Measurements from ENCODE around the gene BCAP31.
"Not testable (repeated sequence)": the region's sequence is repeated elsewhere in the genome, so short reads cannot be mapped to it uniquely, and the experiment has no call there.

Gene BCAP31

DNA sequence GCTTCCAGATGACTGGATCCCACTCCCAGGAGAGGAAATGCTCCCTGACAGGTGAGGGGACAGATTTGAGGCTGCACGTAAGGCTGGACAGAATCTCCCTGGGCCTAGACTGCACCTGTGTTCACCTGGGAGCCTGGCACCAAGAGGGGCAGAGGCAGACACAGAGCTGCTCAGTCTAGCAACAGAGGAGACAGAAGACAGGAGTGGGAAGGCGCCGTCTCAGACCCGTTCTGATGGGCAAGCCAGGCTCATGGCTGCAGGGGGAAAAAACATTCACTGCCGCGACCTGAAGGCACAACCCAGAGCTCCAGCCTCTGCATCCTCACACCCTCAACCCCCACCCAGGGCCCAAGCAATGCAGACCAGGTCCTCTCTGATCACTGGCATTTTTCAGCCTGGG, 16.8 kb downstream of the BCAP31 start:
- DNase-seq, result no peak

DNA sequence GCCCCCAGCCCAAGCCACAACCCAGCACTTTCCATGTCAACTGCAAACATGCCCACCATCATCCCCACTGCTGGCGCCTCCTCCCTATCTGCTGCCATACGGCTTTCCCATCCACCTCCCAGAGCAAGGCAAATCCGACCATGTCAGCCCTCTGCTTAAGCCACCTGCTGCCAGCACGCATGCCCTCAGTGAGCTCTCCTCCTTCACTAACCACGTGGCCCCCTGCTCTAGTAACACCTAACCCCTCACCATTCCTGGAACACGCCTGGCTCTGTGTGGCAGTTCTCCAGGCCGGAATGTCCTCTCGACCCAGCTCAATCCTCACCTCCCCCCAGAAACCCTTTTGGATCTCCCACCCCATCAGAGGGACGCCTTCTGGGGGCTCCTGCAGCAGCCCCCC, 17.4 kb downstream of the BCAP31 start:
- DNase-seq, result no peak

DNA sequence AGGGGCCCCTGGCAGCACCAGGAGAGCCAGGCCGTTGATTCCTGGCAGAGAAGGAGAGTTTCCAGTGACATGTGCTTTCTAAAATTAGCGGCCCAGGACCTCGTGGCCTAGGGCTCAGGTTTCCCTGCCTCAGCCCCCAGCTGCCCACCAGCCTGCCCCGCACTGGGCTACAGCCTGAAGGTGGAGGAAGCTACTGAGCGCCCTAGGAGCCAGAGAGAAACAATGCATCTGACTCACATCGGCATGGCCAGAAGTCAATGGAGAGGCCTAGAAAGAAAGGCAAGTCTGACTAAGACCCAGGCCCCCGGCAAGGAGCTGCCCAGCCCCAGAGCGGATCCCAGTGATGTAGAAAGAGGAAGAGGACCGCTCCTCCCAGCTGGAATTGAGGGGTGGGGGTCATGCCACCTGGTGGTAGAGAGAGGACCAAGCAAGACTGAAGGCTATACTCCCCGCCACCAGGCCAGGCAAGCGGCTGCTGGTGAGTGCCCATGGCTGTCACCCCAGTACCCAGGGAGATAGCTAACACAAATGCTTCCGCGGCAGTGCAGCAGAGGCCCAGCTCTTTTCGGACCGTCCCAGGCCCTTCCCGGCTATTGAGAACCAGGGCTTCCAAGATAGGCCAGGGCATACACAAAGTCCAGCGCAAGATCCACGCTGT, 18.7 kb downstream of the BCAP31 start:
- DNase-seq, result not testable (repeated sequence)

DNA sequence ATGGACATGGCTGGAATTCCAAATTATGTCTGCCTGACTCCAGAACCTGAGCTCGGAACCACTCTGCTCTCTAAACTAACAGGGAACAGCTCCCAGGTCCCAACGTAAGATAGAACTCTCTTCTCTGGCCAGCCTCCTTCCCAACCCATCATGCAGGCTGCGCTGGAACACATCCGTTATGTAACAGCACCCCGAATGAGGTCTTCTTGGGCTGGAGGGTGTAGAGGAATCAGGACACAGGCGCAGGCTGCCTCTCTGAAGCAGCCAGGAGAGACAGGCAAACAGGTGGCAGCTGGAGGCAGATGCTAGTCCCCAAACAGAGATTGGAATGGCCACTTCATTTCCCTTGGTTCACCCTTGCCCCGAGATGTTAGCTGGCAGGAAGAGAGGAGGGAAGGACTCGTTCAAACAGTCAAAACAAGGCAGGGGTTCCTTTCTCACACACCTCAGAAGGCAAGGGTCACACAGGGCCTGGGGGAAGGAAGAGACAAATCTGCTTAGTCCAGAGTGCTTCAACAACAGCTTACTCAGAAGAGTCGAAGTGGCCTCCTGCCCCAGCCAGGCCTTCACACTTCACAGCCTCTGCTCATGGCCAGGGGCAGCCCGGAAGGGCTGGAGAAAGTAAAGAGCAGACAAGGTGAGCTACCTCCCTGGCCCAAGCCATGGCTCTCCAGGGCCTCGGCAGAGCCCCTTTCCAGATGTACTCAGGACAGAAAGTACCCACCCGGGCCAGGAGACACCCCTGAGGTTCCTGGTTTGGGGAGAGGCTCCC, 19.4 kb downstream of the BCAP31 start:
- DNase-seq, result not testable (repeated sequence)

- DNase-seq, result no peak
Observed at GRCh38 chrX:153704021-153704526, 20.1 kb downstream of the BCAP31 start.

- DNase-seq, result no peak
Observed at GRCh38 chrX:153703036-153703370, 21.2 kb downstream of the BCAP31 start.

DNA sequence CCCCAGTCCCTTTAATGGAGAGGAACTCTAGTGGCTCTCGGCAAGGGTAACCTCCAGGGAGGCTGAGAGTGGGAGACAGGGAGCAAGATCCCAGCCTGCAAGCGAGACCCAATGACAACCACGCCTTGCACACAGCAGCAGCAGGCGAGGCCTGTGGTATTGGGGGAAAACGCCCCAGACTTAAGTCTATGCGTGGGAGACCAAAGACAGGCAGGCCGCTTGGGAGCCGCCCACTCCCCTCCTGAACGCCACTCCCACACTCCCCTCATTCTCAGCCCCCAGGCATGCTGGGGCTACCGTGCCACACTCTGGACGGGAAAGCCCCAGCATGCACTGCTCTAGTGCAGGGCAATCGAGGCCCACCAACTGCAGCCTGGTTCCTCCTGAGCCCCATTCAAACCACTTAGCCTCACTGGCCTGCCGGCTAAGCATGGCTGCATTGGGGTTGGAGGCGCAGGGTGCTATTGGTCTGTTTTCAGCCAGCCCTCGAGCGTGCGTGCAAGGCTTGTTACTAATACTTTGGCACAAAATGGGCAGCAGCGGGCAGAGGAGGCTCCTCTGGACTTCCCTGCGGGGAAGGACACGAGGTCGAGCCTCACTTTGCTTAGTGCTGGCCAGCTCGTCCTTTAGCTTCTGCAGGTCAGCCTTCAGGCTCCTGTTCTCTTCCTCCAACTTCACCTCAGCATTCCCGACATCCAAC, 21.7 kb downstream of the BCAP31 start:
- DNase-seq, result no peak

DNA sequence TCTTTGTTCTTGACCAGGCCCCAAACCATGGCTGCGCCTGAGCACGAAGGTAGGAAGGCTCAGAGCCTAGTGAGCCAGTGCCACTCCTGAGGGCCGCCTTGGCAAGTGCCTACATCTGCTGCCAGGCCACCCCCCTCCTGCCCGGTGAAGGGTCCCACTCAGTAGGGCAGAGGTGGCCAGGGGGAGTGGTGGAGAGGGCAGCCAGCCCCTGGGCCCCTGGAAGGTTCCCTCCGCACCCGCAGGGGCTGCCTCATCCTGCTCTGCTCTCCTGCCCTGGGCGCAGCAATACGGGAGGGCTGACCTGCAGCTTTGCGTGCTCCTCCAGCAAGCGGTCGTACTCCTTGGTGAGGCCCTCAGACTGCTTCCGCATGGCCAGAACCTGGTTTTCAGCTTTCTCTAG, 22.5 kb downstream of the BCAP31 start:
- DNase-seq, result no peak

GRCh38 chrX:153700967-153701366, 23.2 kb downstream of the BCAP31 start:
- no peak for DNase-seq

- DNase-seq, result no peak
Observed at GRCh38 chrX:153700376-153700945, 23.7 kb downstream of the BCAP31 start.

DNA sequence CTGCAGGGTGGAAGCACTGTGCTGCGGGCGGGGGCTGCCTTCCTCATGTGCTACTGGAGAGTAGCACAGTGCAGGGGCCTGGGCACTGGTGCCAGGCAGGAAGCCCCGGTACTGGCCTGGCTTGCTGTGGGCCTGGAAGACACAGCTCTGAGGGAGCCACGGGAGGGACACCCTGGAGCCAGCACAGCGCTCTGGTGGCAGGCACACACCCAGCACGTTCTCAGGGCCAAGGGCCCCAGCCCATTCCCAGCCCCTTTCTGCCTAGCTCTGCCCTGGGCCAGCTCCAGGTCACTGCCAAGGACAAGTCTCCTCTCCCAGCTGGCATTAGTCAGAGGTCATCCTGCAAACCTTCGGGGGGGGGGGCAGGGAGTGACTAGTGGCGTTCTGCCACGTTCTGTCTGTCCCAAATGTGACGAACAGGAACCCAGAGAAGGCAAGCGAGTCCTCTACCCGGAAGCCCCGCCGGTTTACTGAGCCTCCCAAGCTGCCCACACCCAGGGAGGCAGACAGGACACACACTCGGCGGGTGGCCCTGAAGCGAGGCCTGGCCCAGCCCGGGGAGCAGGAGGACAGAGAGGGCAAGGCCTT, 24.3 kb downstream of the BCAP31 start:
- not testable (repeated sequence) for DNase-seq

DNA sequence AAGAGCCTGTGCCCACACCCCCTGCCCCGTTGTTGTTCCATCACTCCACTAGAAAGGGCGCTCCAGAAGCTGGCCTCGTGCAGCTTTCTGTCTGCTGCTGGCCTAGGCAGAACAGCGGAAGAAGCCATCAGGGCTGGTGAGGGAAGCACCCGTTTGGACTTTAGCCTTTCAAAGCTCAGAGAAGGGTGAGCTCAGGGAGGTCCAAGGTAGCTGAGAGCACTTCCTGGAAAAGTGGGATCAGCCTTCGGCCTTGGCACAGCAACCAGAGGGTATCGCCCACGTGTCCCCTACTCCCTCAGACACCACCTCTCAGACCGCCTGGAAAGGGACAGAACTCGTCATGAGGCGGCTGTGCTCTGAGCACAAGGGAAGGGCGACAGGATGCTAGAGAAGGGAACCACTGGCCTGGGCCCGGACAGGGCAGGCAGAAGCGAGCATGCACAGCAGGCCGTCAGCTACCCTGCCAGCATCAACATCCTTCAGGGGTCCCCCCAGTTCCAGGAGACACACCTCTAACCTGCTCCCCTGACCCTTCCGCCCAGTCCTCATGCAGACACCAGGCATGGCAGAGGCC, 24.9 kb downstream of the BCAP31 start:
- not testable (repeated sequence) for DNase-seq

- no peak for DNase-seq
Observed at GRCh38 chrX:153697924-153698865, 26.0 kb downstream of the BCAP31 start.

DNA sequence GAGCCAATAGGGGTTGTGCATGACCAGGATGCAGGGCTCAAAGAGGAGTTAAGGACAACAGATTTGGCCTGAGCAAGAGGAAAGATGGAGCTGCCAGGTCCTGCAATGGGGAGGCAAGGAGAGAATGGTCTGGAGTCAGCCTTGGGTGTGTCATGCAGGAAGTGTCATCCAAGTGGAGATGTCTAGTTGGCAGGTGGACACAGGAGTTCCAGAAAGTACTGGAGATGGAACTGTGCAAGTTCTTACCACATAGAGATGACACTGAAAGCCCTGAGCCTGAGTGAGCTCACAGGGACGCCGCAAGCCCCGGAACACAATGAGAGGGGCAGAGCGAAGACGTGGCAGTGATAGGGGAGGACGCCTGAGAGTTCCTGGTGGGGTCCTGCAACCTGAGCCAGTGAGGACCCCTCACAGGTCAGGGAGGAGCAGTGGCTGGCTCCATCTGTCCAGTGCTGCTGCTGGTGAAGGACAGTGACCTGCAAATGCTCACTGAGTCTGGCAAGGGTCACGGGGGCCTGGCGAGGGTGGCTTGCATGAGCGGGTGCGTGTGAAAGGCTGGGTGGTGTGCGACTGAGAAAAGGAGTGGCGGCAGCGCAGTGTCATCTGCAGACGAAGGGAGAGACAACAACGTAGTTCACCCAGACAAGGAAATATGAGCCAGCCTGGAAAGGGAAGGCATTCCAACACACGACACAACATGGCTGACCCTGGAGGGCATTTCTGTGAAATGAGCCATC, 27.0 kb downstream of the BCAP31 start:
- DNase-seq, result not testable (repeated sequence)

GRCh38 chrX:153696538-153696937, 27.6 kb downstream of the BCAP31 start:
- DNase-seq, result not testable (repeated sequence)

GRCh38 chrX:153696100-153696499, 28.1 kb downstream of the BCAP31 start:
- no peak for DNase-seq

- DNase-seq, result no peak
Observed at GRCh38 chrX:153694687-153695270, 29.4 kb downstream of the BCAP31 start.

DNA sequence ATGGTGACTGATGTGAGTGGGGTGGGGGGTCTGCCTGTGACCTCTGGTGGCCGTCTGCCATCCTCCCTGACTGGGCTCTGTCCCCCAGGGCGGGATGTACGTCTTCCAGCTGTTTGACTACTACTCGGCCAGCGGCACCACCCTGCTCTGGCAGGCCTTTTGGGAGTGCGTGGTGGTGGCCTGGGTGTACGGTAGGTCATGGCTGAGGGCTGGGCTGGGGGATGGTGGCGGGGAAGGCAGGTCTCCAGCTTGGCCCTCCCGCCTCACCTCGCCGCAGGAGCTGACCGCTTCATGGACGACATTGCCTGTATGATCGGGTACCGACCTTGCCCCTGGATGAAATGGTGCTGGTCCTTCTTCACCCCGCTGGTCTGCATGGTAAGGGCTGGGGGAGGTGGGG, 29.9 kb downstream of the BCAP31 start:
- not testable (repeated sequence) for DNase-seq

DNA sequence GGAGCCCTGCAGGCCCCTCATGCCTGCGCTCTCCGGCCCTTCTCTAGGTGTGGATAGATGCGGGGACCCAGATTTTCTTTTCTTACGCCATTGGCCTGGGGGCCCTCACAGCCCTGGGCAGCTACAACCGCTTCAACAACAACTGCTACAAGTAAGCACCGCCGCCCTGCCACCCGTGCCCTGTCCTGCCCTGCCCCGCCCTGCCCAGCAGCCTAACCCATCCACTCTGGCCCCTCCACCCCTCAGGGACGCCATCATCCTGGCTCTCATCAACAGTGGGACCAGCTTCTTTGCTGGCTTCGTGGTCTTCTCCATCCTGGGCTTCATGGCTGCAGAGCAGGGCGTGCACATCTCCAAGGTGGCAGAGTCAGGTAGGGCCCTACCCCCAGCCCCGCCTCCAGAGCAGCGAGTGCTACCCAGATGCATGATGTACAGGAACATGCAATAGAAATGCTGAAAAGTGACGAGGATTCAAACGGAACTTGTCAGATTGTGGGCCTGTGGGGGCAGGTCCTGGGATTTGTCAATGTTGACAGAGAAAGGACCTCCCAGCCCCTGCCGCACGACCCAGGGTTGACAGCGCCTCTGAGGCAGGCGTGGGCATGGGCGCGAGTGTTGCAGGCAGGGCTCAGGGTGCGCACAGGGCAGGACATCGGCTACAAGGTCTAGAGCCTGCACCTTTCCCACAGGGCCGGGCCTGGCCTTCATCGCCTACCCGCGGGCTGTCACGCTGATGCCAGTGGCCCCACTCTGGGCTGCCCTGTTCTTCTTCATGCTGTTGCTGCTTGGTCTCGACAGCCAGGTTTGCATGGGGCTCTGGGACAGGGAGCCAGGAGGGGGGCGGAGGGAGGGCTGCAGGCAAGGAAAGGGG, 30.7 kb downstream of the BCAP31 start:
- DNase-seq, result no peak

All from GOT3 (cell line).